ENCODE data around the gene CORO7.

Gene CORO7

GRCh38 chr16:4369007-4369733 is 47.2 kb downstream of the CORO7 start:
- no peak for DNase-seq

- DNase-seq = no peak
These were observed 49.0 kb downstream of the CORO7 start for GRCh38 chr16:4367393-4367856.

- DNase-seq = no peak
These were observed 50.4 kb downstream of the CORO7 start for GRCh38 chr16:4366016-4366415.

- no peak for DNase-seq
These were observed 50.8 kb downstream of the CORO7 start for GRCh38 chr16:4365615-4366014.

DNA sequence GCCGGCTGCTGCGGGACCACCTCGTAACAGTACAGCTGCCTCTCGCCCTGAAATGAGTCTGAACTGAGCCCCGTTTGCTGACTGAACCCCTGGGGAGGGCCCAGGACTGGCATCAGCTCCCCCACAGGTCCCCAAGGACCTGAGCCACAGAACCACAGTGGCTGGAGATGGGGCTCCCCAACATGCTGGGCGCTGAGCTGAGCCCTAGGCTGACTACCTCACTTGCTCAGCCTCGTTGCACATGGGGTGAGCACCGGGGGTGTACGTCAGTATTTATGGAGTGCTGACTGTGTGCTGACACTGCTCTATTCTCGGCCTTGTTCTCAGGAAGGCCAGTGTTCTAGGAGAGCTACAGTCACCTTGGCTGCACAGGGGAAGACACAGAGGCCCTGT is 51.4 kb downstream of the CORO7 start:
- DNase-seq = no peak

DNA sequence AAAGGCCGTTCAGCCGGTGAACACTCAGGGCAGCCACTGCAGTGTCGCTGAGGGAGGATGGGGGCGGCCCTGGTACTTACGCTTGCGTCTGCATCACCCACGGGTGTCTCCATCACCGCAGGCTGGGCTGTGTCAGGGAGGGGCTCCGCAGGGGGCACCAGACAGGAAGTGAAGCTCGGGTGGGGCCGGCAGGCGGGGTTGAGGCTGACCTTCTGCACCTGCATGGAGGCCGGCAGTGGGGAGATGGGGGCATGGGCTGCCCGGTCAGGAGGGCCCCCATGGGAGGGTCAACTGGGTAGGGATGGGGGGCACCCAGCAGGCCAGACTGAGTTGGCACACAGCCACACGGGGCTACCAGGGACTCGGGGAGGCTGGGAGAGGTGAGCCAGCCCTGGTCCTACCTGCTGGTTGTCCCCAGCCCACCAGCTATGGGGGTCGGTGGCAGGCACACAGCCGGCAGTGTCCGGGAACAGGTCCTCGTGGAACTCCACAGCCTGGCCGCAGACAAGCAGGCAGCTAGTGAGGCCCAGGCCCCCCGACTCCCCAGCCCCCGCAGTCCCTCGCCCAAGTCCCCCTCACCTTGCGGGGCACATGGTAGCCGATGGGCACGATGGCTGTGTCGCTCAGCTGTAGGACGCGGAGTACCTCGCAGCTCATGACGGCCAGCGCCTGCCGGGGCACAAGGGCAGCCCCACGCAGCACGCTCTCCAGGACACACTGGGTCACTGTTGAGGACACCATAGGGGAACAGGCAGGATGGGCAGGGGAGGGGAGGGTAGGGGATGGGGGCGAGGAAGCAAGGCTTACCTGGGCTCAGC is 52.0 kb downstream of the CORO7 start:
- DNase-seq = no peak

GRCh38 chr16:4362476-4363135 is 53.8 kb downstream of the CORO7 start:
- DNase-seq = no peak

DNA sequence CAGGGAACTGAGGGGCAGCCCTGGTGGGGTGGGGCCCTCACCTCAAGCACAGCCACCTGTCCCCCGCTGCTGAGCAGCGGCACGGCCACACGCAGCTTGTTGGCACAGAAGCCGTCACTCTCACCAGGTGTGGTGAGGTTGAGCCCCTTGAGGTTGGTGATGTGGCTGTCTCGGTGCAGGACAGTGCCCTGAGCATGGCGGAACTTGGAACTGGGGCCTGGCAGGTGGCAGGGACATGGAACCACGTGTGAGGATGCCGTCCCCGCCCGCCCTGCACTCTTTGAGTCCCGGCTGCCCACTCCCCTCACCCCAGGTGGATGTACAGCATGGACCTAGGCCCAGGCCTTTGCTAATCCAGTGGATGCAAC is 54.5 kb downstream of the CORO7 start:
- DNase-seq = no peak

DNA sequence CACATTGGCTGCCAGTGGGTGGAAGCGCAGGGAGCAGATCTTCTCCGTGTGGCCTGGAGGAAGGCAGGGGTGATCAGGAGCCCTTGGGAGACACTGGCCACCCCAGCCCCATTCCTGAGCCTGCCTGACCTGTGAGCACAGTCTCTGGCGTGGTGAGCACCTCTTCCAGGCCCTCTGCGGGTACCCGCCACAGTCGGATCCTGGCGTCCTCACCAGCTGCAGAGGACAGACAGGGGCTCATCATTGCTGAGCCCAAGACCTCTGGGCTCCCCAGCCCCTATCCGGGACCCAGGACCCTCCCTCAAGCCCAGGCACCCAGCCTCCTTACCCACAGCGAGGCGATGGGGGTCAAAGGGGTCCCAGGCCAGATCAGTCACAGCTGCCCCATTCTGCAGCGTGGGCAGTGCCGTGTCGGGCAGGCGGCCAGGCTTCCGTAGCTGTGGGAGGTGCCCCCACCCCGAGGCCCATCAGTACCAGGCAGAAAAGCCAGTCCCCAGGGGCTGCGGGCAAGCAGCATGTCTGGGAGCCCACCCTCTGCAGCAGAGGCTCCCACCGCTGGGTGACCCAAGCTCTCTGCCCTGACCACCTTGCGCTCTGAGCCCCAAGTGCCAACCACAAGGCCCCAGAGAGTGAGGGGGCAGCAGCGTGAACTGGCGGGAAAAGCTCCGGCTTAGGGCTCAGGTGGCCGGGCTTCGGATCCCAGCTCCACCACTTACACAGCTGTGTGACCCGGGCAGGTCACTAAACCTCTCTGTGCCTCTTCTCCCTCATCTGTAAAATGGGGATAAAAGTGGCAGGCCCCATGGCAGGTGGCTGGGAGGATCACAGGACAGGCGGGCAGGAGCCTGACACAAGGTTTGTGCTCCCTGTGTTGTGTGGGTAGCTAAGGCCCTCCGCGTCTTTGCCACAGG is 55.1 kb downstream of the CORO7 start:
- DNase-seq = no peak

DNA sequence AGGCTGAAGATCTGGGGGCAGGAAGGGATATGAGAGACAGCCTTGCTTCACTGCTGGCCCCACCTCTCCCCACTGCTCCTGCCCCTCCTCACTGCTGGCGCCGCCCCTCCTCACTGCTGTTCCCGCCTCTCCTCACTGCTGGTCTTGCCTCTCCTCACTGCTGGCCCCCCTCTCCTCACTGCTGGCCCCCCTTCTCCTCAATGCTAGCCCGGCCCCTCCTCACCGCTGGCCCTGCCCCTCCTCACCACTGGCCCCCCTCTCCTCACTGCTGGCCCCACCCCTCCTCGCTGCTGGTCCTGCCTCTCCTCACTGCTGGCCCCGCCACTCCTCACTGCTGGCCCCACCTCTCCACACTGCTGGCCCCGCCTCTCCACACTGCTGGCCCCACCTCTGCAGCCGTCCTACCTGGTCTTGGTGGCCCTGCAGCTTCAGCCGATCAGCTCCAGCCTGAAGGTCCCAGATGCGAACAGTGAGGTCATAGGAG is 55.8 kb downstream of the CORO7 start:
- DNase-seq = peak; percentile 2

- DNase-seq = no peak
These were observed 56.5 kb downstream of the CORO7 start for GRCh38 chr16:4359914-4360313.

- DNase-seq = no peak
These were observed 57.4 kb downstream of the CORO7 start for GRCh38 chr16:4358831-4359561.

- no peak for DNase-seq
These were observed 58.2 kb downstream of the CORO7 start for GRCh38 chr16:4358236-4358635.

GRCh38 chr16:4356820-4357219 is 59.6 kb downstream of the CORO7 start:
- DNase-seq = no peak

DNA sequence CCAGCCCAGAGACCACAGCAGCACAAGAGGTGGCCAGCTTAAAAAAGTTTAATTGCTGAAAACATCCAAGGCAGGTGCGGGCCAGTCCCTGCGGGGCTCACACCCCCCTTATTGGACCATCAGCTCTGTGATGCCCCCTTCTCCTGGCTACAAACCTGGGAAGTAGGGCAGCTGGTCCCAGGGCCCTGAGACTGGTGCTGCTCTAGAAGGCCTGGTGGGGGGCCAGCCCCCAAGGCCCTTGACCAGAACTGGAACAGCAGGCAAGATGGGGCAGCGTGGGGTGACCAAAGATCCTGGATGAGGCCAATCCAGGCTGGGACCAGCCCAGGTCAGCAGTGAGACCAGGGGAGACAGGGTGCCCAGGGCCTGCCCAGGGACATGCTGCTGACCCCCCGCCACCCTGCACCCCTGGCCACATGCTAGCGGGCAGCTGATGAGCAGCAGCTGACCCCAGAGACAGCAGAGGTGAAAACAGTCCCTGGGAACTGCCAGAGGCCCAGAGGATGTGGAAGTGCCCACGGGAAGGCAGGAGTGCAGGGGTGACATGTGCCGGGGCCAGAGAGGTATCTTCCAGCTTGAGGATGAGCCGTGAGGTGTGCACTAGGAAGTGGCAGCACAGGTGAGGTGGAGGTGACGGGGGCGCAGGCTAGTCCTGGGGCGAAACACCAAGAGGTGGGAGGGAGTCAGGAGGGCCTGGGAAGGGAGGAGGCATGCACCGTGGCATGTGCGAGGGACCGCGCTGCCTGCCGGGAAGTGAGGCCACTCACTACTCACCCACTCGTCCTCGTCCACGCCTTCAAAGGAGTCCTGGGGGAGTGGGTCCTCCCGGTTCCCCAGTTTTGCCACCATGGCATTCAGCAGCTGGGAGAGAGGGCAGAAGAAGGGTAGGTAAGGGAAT is 61.6 kb downstream of the CORO7 start:
- DNase-seq = no peak

DNA sequence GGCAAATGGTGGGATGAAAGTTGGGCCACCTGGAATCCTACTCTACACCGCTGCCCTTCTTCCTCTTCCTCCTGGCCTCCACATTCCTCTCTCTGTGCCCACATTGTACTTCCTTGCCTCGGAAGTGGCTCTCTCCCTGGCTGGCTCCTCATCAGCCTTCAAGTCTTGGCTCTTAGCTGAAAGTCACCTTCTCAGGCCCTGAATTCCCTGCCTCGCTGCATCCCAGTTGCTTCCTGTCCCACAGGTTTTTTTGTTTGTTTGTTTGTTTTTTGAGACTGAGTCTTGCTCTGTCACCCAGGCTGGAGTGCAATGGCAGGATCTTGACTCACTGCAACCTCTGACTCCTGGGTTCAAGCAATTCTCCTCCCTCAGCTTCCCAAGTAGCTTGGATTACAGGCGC is 62.7 kb downstream of the CORO7 start:
- no peak for DNase-seq

GRCh38 chr16:4352843-4353242 is 63.6 kb downstream of the CORO7 start:
- DNase-seq = no peak

GRCh38 chr16:4351880-4352279 is 64.5 kb downstream of the CORO7 start:
- no peak for DNase-seq

GRCh38 chr16:4350787-4351659 is 65.4 kb downstream of the CORO7 start, which contains the start of gene PAM16:
PAM16 (minus strand) TSS chr16:4351321; CDS start chr16:4351234, 87 bp downstream.
- DNase-seq = peak; percentile 73

DNA sequence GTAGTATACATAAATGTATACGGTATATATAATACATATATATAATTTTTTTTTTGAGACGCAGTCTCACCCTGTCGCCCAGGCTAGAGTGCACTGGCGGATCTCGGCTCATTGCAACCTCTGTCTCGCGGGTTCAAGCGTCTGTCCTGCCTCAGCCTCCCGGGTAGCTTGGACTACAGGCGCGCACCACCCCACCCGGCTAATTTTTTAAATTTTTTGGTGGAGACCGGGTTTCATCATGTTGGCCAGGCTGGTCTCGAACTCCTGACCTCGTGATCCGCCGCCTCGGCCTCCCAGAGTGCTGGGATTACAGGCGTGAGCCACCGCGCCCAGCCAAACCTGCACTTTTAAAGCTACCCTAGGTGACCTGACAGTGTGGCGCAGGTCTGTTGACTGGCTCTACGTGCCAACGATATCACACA is 66.0 kb downstream of the CORO7 start:
- no peak for DNase-seq

Data from NCI-H526 treated with DMSO at 0.1 percent for 48 hours (cell line).